Parathyroid adenoma (tissue), 2 donors: ENCODE data around the gene PLEKHA1.

ENCODE experiments used
- H2AFZ ChIP-seq: fragments of 300-600 bp; sonication (generic); one replicate; pipeline ENCODE4 v1.7.0; 2017; ENCODE audit warnings: antibody characterized with exemption, mild to moderate bottlenecking
- H3K27ac ChIP-seq: fragments of 300-600 bp; sonication (generic); one replicate; pipeline ENCODE4 v1.7.0; 2017
- H3K27me3 ChIP-seq: fragments of 300-600 bp; sonication (generic); one replicate; pipeline ENCODE4 v1.7.0; 2017; ENCODE audit warnings: low read length; ENCODE audit not compliant: control insufficient read depth, insufficient read depth
- H3K36me3 ChIP-seq: fragments of 300-600 bp; sonication (generic); one replicate; pipeline ENCODE4 v1.7.0; 2017; ENCODE audit warnings: low read length; ENCODE audit not compliant: control insufficient read depth, insufficient read depth
- H3K4me1 ChIP-seq: fragments of 300-600 bp; sonication (generic); one replicate; pipeline ENCODE4 v1.7.0; 2017; ENCODE audit warnings: control low read depth
- H3K4me2 ChIP-seq: fragments of 300-600 bp; sonication (generic); one replicate; pipeline ENCODE4 v1.7.0; 2017; ENCODE audit warnings: low read length
- H3K4me3 ChIP-seq: fragments of 300-600 bp; sonication (generic); one replicate; pipeline ENCODE4 v1.7.0; 2017; ENCODE audit warnings: low read depth, low read length
- H3K79me2 ChIP-seq: fragments of 300-600 bp; sonication (generic); one replicate; pipeline ENCODE4 v1.7.0; 2017; ENCODE audit warnings: control low read depth
- H3K9ac ChIP-seq: fragments of 300-600 bp; sonication (generic); one replicate; pipeline ENCODE4 v1.7.0; 2017; ENCODE audit warnings: mild to moderate bottlenecking
- H3K9me3 ChIP-seq: fragments of 300-600 bp; sonication (generic); one replicate; pipeline ENCODE4 v1.7.0; 2017; ENCODE audit warnings: low read length; ENCODE audit not compliant: control insufficient read depth
- TF ChIP-seq, protein P1 (sequence below): fragments of 300-600 bp; sonication (generic); IDR thresholded peaks from one replicate; pipeline ENCODE4 v1.7.0; 2017; ENCODE audit warnings: antibody characterized with exemption, mild to moderate bottlenecking
- donor health status: primary hyperparathyroidism.

The PLEKHA1 gene

DNA sequence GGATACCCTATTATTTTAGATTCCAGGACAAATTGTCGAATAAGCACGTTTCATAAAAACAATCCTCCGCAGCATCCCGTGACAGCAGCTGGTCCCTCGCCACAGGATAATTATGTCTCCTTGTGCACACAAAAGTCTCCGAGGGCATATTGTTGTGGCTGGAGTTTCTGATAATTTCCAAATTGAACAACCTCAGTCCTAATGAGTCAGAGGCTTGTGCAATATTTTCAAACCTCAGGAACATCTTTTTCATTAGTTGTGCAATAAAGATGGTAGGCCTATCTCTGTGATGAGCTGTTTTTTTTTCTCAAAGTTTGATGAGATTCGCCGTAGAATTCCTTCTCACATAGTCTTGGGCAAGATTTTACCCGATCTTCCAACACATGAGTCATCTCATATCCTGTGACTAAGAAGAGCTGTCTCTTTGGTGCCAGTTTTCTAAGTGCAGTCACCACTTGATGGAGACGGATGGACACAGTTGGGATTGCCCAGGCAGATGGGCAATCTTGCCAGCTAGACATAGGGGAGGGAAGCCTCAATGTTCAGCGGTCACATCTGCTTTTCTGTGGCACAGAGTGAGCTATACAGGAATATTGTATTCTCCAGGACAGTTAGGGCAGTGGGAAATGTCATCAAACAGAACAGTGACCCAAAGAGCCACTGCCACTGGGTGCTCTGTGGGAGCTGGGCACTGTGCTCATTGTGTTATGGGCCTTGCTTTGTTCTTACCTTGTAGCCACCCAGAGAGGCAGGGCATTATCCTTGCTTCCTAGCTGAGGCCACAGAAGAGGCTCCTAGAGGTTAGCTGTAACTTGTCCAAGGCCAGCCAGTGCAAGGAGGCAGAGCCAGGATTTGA lies 94.6 kb downstream of the PLEKHA1 start:
- Histone ChIP-seq H3K4me2 (no peak overlapping the region), H3K27ac (no peak overlapping the region), H3K79me2 (peaks cover 4% of the 10 kb centered on the region), H3K27me3 (no peaks in the 10 kb centered on the region), H3K4me3 (no peak overlapping the region), H3K9me3 (no peaks in the 10 kb centered on the region), H3K36me3 (no peaks in the 10 kb centered on the region), H2AFZ (no peak overlapping the region), H3K4me1 (no peaks in the 10 kb centered on the region), H3K9ac (no peak overlapping the region)
- TF ChIP-seq, protein P1, sequence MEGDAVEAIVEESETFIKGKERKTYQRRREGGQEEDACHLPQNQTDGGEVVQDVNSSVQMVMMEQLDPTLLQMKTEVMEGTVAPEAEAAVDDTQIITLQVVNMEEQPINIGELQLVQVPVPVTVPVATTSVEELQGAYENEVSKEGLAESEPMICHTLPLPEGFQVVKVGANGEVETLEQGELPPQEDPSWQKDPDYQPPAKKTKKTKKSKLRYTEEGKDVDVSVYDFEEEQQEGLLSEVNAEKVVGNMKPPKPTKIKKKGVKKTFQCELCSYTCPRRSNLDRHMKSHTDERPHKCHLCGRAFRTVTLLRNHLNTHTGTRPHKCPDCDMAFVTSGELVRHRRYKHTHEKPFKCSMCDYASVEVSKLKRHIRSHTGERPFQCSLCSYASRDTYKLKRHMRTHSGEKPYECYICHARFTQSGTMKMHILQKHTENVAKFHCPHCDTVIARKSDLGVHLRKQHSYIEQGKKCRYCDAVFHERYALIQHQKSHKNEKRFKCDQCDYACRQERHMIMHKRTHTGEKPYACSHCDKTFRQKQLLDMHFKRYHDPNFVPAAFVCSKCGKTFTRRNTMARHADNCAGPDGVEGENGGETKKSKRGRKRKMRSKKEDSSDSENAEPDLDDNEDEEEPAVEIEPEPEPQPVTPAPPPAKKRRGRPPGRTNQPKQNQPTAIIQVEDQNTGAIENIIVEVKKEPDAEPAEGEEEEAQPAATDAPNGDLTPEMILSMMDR = no peak

DNA sequence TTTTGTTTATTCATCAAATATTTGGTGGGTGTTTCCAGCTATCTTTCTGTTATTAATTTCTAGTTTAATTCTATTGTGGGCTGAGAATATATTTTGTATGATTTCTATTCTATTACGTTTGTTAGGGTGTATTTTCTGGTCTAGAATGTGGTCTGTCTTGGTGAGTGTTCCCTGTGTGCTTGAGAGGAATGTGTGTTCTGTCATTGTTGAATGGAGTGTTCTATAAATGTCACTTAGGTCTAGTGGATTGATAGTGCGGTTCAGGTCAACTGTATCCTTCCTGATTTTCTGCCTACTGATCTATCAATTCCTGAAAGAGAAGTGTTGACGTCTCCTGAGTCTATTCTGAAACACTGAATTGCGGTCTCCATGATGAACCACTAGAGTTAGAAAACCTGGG lies 95.3 kb downstream of the PLEKHA1 start:
- H3K27ac ChIP-seq = no peak overlapping the region
- H3K4me2 ChIP-seq = no peak overlapping the region
- H3K9ac ChIP-seq = no peak overlapping the region
- H2AFZ ChIP-seq = no peak overlapping the region
- H3K9me3 ChIP-seq = no peaks in the 10 kb centered on the region
- TF ChIP-seq, protein P1 = no peak
- H3K27me3 ChIP-seq = no peaks in the 10 kb centered on the region
- no peaks in the 10 kb centered on the region for H3K4me1 ChIP-seq
- H3K36me3 ChIP-seq = no peaks in the 10 kb centered on the region
- H3K4me3 ChIP-seq = no peak overlapping the region
- peaks cover 4% of the 10 kb centered on the region for H3K79me2 ChIP-seq

GRCh38 chr10:122471531-122472177 lies 97.1 kb downstream of the PLEKHA1 start:
- H2AFZ ChIP-seq = no peak overlapping the region
- TF ChIP-seq, protein P1 = no peak
- no peaks in the 10 kb centered on the region for H3K36me3 ChIP-seq
- no peaks in the 10 kb centered on the region for H3K27me3 ChIP-seq
- H3K4me1 ChIP-seq = peaks cover 6% of the 10 kb centered on the region
- peaks cover 4% of the 10 kb centered on the region for H3K79me2 ChIP-seq
- H3K9me3 ChIP-seq = no peaks in the 10 kb centered on the region
- H3K4me2 ChIP-seq = no peak overlapping the region
- H3K9ac ChIP-seq = no peak overlapping the region
- H3K27ac ChIP-seq = no peak overlapping the region
- H3K4me3 ChIP-seq = no peak overlapping the region

DNA sequence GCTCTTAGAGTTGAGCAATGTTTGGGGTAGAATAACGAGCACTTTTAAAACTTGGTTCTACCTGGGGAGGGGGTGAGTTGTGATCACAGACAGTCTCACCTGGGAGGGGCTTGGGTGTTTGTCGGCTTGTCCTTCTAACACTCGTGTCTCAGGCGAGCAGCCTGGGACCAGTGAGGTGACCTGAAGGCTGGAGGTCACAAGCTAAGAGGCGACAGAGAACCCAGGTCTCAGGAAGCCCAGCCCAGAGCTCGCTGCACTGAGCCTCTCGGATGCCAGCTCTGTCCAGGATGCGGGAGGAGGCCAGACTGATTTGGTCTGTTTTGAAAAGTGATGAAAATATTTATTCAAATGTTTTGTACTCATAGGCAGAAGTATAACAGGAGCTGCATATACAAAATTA lies 98.6 kb downstream of the PLEKHA1 start:
- no peak overlapping the region for H3K4me3 ChIP-seq
- H2AFZ ChIP-seq = no peak overlapping the region
- no peak overlapping the region for H3K9ac ChIP-seq
- peaks cover 4% of the 10 kb centered on the region for H3K79me2 ChIP-seq
- no peaks in the 10 kb centered on the region for H3K36me3 ChIP-seq
- no peak overlapping the region for H3K27ac ChIP-seq
- H3K4me2 ChIP-seq = no peak overlapping the region
- no peaks in the 10 kb centered on the region for H3K9me3 ChIP-seq
- TF ChIP-seq, protein P1 = no peak
- no peaks in the 10 kb centered on the region for H3K27me3 ChIP-seq
- H3K4me1 ChIP-seq = peaks cover 6% of the 10 kb centered on the region
